HG02610 (cell line): Measurements from ENCODE around the gene MB.

Source experiments
- ATAC-seq: cut with Tn5 transposase; IDR thresholded peaks from one replicate; pipeline ENCODE4 v1.9.1; 2021; ENCODE audit warnings: mild to moderate bottlenecking, moderate library complexity; ENCODE audit not compliant: unreplicated experiment

MB gene

GRCh38 chr22:35597692-35598395, 19.3 kb downstream of the MB start:
- ATAC-seq: no peak

DNA sequence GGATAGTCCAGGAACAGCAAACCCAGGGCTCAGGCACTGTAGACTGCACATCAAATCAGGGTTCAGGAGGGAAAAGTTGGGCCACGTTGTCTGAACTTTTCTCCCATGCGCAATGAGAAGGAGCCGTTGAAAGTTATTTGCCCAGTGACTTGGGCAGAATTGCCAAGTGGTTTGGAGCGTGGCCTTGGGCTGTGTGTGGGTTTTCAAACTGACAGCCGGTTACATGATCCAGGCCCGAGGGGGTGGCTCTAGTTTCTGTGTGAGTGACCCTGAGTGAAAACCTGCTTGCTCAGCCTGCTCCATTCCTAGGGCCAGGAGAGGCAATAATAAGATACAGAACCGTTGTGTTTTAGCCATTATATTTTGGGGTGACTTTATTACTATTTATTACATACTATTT, 20.3 kb downstream of the MB start:
- ATAC-seq: no peak

- no peak for ATAC-seq
Observed at GRCh38 chr22:35594686-35595085, 22.4 kb downstream of the MB start.

- ATAC-seq: no peak
Observed at GRCh38 chr22:35593891-35594470, 23.1 kb downstream of the MB start.

DNA sequence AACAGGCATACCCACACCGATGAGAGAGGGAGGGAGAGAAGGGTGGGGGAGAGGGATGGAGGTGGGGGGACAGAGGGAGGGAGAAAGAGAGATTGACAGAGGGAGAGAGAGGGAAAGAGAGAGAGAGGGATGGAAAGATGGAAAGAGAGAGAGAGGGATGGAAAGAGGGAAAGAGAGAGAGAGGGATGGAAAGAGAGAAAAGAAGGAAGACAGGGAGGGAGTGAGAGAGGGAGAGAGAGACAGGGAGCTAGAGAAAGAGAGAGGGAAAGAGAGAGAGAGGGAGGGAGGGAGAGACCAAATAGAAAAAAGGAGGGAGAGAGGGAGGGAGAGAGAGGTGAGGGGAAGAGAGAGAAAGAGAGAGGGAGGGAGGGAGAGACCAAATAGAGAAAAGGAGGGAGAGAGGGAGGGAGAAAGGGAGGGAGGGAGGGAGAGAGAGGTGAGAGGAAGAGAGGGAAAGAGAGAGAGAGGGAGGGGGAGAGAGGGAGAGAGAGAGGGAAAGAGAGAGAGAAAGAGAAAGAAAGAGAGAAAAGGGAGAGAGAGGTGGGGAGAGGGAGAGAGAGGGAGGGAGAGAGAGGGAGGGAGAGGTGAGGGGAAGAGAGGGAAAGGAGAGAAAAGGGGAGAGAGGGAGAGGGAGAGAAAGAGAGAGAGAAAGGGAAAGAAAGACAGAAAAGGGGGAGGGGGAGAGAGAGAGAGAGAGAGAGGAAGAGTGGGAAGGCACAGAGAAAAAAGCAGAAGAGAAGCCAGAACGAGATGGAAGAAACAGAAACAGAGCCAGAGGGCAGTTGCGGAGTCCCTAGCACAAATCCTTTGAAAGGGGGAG, 23.8 kb downstream of the MB start:
- ATAC-seq: no peak

- ATAC-seq: no peak
Observed at GRCh38 chr22:35592418-35592967, 24.6 kb downstream of the MB start.

DNA sequence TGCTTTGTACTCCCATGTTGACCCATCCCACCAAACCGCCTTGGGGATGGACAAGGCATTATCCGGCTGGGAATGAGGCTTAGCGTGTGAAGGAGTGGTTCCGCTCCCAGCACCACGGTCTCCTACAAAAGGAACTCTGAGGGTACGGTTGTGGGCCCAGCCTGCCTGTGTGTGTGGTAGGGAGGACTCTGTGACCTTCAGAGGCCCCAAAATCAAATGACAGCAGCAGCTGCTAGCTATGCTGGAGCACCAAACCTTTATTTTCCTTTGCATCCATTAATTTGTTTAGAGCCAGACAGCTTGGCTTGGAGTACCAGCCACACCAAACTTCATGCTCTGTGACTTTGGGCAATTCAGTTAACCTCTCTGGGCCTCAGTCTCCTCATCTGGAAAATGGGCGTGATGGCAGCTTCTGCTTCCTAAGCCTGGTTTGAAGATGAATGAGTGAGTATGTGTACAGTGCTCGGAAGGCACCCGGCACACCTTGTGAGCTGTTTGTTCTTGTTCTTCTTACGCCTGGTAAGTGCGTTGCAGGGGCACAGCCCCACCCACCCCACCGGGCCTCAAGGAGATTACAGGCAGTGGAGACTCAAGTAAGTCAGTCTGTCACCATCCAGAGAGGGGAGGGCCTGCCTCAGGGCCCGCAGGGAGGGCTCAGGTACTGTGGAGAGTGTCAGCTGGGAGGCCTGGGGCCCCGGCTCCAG, 25.3 kb downstream of the MB start:
- ATAC-seq: no peak

GRCh38 chr22:35590634-35591295, 26.4 kb downstream of the MB start:
- ATAC-seq: no peak

DNA sequence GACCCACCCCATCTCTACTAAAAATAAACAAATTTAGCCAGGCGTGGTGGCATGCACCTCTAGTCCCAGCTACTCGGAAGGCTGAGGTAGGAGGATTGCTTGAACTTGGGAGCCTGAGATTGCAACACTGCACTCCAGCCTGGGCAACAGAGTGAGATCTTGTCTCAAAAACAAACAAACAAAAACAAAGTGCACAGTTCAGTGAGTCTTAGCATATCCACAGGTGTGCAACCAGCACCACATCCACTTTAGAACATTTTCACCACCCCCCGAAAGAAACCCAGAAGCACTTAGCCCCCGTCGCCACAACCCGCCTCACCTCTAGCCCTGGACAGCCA, 27.4 kb downstream of the MB start:
- ATAC-seq: no peak

- ATAC-seq: no peak
Observed at GRCh38 chr22:35589071-35589755, 27.9 kb downstream of the MB start.

DNA sequence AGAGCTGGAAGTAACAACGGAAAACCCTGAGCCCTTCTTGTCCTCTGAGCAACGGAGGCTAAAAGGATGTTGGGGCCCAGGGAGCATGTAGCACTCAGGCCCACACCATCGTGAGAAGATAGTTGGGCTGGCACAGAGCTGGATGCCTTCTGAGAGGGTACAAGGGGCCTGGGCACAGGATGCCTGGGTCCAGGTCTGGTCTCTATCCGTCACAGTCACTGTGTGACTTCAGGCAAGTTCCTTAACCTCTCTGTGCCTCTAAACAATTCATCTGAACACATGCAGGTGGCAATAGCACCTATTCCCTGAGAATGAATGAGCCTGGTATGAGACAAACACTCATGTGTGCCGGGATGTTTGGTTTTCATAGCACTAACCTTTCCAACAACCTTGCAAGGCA, 29.2 kb downstream of the MB start:
- no peak for ATAC-seq

DNA sequence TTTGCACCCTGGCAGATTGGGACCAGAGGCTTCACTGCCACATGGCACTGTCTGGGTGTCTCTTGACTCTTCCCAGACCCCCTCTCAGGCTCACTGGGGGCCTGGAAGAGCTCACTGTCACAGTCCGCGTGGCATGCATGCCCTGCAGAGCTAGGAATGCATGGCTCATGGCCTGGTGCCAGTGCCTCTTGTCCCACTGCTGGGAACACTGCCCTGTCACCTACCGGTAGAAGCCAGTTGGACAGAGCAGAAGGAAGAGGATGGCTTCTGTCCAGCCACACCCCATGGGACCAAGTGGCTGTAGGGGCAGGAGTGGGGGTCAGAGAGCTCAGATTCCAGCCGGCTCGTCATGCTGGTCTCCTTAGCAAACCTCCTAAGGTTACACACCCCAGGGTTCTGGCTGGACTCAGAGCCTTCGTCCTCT, 29.7 kb downstream of the MB start:
- ATAC-seq: no peak

DNA sequence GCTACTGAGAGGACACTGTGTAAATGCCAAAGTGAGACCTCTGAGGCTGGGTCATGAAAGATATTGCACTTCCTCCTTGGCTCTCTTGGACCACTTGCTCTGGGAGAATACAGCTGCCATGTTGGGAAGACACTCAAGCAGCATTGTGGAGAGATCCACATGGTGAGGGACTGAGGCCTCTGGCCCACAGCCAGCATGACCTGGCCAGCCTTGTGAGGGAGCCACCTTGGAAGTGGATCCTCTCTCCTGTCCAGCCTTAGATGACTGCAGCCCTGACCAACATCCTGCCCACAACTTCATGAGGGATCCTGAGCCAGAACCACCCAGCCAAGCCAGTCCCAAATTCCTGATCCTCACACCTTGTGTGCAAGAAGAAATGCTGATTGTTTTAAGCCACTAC, 30.4 kb downstream of the MB start:
- ATAC-seq: no peak

DNA sequence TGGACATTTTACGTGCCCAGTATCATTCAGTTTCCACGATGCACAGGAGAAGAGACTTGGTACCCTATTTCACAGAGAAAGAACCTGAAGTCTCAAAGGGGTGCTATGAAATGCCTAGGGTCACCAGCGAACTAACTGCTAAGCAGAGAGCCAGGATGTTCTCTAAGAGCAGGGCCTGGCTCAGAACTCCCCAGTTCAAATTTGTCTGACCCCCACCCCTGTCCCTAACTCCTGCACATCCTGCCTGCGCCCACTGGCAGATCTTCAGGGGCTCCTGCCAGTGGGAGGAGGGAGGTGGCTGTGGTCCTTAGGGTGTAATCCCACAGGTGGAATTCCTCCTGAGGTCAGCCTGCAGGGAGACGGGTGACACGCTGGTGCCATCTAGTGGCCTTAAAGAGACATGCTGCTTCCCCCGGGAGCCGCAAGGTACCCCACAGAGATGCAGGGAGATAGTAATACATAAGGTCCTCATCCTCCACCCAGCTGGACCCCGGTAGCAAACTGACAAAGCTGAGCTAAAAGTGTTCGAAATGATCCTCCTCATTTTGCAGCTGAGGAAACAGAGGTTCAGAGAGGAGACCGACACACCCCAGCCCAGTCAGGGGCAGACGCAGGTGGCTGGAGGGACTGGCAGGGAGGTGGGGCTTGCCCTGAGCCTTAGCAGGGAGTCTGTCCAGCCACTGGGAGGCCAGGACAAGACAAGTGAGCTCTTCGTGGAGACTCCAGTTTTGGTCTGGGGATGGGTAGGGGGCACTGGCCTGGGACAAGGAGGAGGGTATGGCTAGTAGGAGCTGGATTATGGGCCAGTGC, 34.1 kb downstream of the MB start:
- no peak for ATAC-seq

DNA sequence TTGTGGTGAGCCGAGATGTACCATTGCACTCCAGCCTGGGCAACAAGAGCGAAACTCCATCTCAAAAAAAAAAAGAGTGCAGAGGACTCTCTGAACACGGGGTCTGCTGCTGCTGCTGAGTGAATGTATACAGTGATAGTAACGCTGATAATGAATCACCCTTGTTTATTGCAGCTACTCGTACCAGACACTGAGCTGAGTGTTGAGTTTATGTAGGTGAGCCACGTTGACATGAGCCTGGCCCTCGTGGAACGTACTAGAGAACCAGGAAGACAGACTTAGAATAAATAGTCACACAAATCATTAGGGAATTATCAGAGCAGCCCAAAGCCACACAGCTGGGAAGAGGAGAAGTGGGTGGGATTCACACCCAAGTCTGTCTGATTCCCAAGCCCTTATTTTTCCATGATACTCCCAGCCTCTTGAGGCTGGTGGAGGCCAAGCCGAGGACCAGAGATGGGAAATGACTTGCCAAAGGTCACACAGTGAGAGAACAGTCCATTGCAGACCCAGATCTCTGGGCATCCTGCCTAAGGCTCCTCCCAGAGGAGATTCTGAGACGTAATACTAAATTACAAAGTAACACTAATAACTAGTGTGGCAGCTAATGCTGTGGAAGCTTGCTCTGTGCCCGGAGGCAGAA, 34.8 kb downstream of the MB start:
- ATAC-seq: no peak

GRCh38 chr22:35581023-35581413, 36.1 kb downstream of the MB start:
- no peak for ATAC-seq

GRCh38 chr22:35580351-35581022, 36.6 kb downstream of the MB start:
- ATAC-seq: no peak

DNA sequence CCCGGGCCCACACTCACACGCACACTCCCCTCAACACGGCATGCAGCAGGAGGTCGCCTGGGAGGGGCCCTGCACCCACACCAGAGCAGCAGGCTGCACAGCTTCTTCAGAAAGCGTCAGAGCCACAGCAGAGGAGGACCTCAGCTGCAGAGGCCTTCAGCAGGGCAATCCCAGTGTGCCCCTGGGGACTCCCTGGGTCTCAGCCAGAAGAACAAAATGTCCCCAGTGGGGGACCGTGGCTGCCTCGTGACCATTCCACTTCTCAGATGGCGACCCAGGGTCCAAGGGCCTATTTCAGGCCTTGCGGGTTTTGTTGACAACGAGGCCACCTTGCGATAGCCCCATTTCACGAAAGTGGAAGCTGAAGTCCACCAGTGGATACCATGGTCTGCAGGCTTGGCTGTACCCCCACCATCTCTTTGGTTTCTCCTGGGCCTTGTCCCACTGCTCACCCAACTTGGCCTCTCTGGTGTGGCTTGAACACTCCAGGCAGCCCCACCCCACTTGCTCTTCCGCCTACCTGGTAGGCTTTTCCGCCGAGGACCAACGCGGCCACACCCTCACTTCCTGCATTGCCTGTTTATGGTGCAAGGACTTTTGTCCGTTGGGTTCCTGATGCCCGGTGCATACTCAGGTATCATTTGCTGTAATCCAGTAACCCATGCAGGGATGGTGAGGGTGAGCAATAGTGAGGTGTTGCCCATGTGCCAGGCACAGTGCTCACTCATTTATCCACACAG, 38.1 kb downstream of the MB start:
- ATAC-seq: no peak
